ENCODE measurements around the gene SCO2. TPM values are rescaled to one million over a fixed set of nuclear protein-coding genes. Genes with fewer than 3 reads are reported as not detected.
"Not testable (repeated sequence)": the region's sequence is repeated elsewhere in the genome, so short reads cannot be mapped to it uniquely, and the experiment has no call there.

Gene SCO2
- total RNA-seq, 2 experiments from 2014 or later, result 4.1 to 4.9 TPM

DNA sequence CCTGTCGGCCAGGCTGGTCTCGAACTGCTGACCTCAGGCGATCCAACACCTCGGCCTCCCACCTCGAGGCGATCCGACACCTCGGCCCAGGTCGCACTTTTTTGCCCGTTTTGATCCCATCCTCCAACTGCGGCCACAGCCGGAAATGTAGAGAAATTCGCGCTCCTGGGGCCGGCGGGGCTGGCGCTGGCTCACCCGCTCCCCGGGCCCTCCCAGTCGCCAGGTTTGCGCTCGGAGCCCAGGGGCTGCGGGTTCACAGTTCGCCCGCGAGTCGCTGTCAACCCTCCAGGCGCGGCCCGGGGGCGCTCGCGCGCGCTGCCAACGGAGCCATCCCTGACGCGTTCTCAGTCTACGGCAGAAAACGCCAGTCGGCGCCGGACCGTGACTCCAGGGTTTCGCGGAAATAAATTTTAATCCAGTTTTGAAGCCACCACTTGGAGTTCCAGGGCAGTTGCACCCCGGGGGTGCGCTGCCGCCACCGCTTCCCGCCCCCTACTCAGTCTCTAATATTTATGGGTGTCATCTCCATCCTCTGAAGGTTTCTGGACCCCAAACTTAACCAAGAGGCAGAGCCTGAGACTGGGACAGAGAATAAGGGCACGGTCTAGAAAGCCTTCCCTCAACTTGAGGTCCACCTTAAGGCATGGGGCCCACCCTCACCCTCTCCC is 18.8 kb upstream of the SCO2 start:
- Histone ChIP-seq H4K20me1 (ENCODE audit: insufficient read depth, low read length) (no peaks in the 10 kb centered on the region), H3K4me2 (ENCODE audit: low read length) (peak overlapping the region; percentile 51), H3K27ac (ENCODE audit: low read depth, low read length, poor library complexity, severe bottlenecking) (no peak overlapping the region), H3K4me1 (ENCODE audit: insufficient read depth, low read length, poor library complexity, severe bottlenecking) (peaks cover 57% of the 10 kb centered on the region), H3K9me2 (ENCODE audit: insufficient read depth, low read length) (no peaks in the 10 kb centered on the region), H3K9me3 (ENCODE audit: low read length) (no peaks in the 10 kb centered on the region), H3K4me3 (ENCODE audit: low read depth, low read length, poor library complexity, severe bottlenecking) (no peak overlapping the region), H3K79me2 (ENCODE audit: insufficient read depth, low read depth, low read length) (no peaks in the 10 kb centered on the region), H2AFZ (ENCODE audit: low read length) (peak overlapping the region; percentile 34; the same call in 1 of the 2 replicates), H3K36me3 (ENCODE audit: insufficient read depth, low read length) (no peaks in the 10 kb centered on the region)
- no peak for TF ChIP-seq EZH2phosphoT487 (IDR thresholded peaks at IDR 0.05; ENCODE audit: borderline replicate concordance, low read depth, low read length)
- TF ChIP-seq, protein P1, sequence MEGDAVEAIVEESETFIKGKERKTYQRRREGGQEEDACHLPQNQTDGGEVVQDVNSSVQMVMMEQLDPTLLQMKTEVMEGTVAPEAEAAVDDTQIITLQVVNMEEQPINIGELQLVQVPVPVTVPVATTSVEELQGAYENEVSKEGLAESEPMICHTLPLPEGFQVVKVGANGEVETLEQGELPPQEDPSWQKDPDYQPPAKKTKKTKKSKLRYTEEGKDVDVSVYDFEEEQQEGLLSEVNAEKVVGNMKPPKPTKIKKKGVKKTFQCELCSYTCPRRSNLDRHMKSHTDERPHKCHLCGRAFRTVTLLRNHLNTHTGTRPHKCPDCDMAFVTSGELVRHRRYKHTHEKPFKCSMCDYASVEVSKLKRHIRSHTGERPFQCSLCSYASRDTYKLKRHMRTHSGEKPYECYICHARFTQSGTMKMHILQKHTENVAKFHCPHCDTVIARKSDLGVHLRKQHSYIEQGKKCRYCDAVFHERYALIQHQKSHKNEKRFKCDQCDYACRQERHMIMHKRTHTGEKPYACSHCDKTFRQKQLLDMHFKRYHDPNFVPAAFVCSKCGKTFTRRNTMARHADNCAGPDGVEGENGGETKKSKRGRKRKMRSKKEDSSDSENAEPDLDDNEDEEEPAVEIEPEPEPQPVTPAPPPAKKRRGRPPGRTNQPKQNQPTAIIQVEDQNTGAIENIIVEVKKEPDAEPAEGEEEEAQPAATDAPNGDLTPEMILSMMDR (conservative IDR thresholded peaks at IDR 0.05; ENCODE audit: low read length), result peak; percentile 80
- peak; percentile 66 for DNase-seq (ENCODE audit: low spot score)
- CTCF ChIA-PET (ENCODE audit: unreplicated experiment), result no interaction called here
- intact Hi-C loops (cut with micrococcal nuclease; ENCODE audit: unreplicated experiment), result loop anchor here (1.0 to 2.0 kb wide), 2 partner anchors 39 to 147 kb away; partner anchors contain the start of gene CHKB
- POLR2A ChIA-PET, result no interaction called here
- no TSS peak for BruUV-seq (replicated peaks)

DNA sequence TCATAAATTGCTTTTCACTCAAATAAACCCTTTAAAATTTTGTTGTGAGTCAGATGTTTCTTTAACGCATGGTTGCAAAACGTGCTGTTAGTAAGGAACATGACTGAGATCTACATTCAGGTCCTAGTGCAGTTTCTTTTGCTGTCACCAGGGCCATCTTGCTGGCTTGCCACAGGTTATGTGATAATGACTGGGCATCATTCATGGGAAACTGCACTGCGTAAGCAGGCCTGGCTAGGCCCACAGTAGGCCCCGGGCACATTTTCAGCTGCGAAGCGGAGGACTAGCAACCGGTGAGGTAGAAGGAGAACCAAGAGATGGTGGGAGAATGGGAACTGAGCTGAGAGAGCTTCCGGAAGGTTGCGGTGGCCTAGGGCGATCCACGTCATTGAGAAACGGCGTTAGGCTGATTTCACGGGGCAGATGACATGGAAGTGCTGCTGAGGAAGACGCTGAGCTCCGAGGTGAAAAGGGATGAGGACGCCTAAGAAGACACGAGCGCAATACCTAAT is 17.1 kb upstream of the SCO2 start:
- Histone ChIP-seq H3K79me2 (ENCODE audit: insufficient read depth, low read depth, low read length) (no peaks in the 10 kb centered on the region), H3K4me3 (ENCODE audit: low read depth, low read length, poor library complexity, severe bottlenecking) (no peak overlapping the region), H3K9me3 (ENCODE audit: low read length) (no peaks in the 10 kb centered on the region), H4K20me1 (ENCODE audit: insufficient read depth, low read length) (no peaks in the 10 kb centered on the region), H2AFZ (ENCODE audit: low read length) (no peak overlapping the region), H3K9me2 (ENCODE audit: insufficient read depth, low read length) (no peaks in the 10 kb centered on the region), H3K36me3 (ENCODE audit: insufficient read depth, low read length) (no peaks in the 10 kb centered on the region), H3K4me1 (ENCODE audit: insufficient read depth, low read length, poor library complexity, severe bottlenecking) (peaks cover 56% of the 10 kb centered on the region), H3K27ac (ENCODE audit: low read depth, low read length, poor library complexity, severe bottlenecking) (no peak overlapping the region), H3K4me2 (ENCODE audit: low read length) (no peak overlapping the region)
- ChIA-PET POLR2A (interaction anchor here (0.6 kb wide), 1 partner anchor 144 kb away, joined by 5 read pairs; no protein-coding TSS in a partner anchor), CTCF (ENCODE audit: unreplicated experiment) (no interaction called here)
- TF ChIP-seq, protein P1 (conservative IDR thresholded peaks at IDR 0.05; ENCODE audit: low read length), result no peak
- TF ChIP-seq EZH2phosphoT487 (IDR thresholded peaks at IDR 0.05; ENCODE audit: borderline replicate concordance, low read depth, low read length), result no peak
- no TSS peak for BruUV-seq (replicated peaks)
- DNase-seq (ENCODE audit: low spot score), result no peak
- intact Hi-C loops (cut with micrococcal nuclease; ENCODE audit: unreplicated experiment), result no loop called here

DNA sequence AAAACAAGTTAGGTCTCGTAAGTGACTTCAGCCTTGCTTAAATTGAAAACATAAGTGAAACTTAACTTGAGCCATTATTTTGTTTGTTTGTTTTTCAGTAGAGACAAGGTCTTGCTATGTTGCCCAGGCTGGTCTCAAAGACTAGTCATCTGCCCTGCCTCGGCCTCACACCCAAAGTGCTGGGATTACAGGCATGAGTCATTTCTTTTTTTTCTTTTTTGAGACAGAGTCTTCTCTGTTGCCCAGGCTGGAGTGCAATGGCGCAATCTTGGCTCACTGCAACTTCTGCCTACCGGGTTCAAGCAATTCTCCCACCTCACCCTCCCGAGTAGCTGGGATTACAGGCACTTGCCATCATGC is 16.2 kb upstream of the SCO2 start:
- H3K4me3 ChIP-seq (ENCODE audit: low read depth, low read length, poor library complexity, severe bottlenecking); BruUV-seq (replicated peaks); H3K9me2 ChIP-seq (ENCODE audit: insufficient read depth, low read length); H3K79me2 ChIP-seq (ENCODE audit: insufficient read depth, low read depth, low read length); H3K9me3 ChIP-seq (ENCODE audit: low read length); H3K36me3 ChIP-seq (ENCODE audit: insufficient read depth, low read length); intact Hi-C loops (cut with micrococcal nuclease; ENCODE audit: unreplicated experiment); DNase-seq (ENCODE audit: low spot score); H3K4me2 ChIP-seq (ENCODE audit: low read length); H3K27ac ChIP-seq (ENCODE audit: low read depth, low read length, poor library complexity, severe bottlenecking); H4K20me1 ChIP-seq (ENCODE audit: insufficient read depth, low read length): not testable (repeated sequence)
- peaks cover 56% of the 10 kb centered on the region for H3K4me1 ChIP-seq (ENCODE audit: insufficient read depth, low read length, poor library complexity, severe bottlenecking)
- CTCF ChIA-PET (ENCODE audit: unreplicated experiment), result interaction anchor here (1.1 kb wide), 1 partner anchor 22 kb away, joined by 3 read pairs; no protein-coding TSS in a partner anchor
- POLR2A ChIA-PET, result interaction anchor here (0.8 kb wide), 1 partner anchor 438 kb away, joined by 3 read pairs; no protein-coding TSS in a partner anchor
- H2AFZ ChIP-seq (ENCODE audit: low read length), result peak overlapping the region; percentile 64; the same call in 1 of the 2 replicates

All from OCI-LY7 (cell line).